HL-60/S4 treated with retinoic acid at 250 ng/mL for 4 days and 3 days (cell line): ENCODE results near the gene DDX55.

Experiments
- in situ Hi-C: fragments of 300-500 bp; cut with MboI; formaldehyde crosslinking; loops from 2 replicates; pipeline ENCODE4 v1.7.0; 2022; ENCODE audit warnings: low sequenced_read_pairs

Gene DDX55

GRCh38 chr12:123608182-123608581 is 6.3 kb downstream of the DDX55 start:
- in situ Hi-C loops: no loop called here

GRCh38 chr12:123614110-123614509 is 12.2 kb downstream of the DDX55 start:
- in situ Hi-C loops: no loop called here

- in situ Hi-C loops: no loop called here
Measured at GRCh38 chr12:123614531-123614930, 12.6 kb downstream of the DDX55 start.

GRCh38 chr12:123617144-123617543 is 15.2 kb downstream of the DDX55 start:
- in situ Hi-C loops: no loop called here

- in situ Hi-C loops: no loop called here
Measured at GRCh38 chr12:123617580-123617979, 15.7 kb downstream of the DDX55 start.

- in situ Hi-C loops: no loop called here
Measured at GRCh38 chr12:123621101-123621500, 19.2 kb downstream of the DDX55 start.

- in situ Hi-C loops: no loop called here
Measured at GRCh38 chr12:123621619-123622530, 20.0 kb downstream of the DDX55 start.

GRCh38 chr12:123633379-123634141 is 31.7 kb downstream of the DDX55 start, which contains the start of the genes EIF2B1 and GTF2H3:
EIF2B1 (minus strand) TSS chr12:123633686; CDS start chr12:123633557, 129 bp downstream.
GTF2H3 (plus strand) TSS chr12:123633829; CDS start chr12:123633860, 31 bp downstream.
- in situ Hi-C loops: no loop called here

- in situ Hi-C loops: no loop called here
Measured at GRCh38 chr12:123634142-123634561, 32.3 kb downstream of the DDX55 start.

- in situ Hi-C loops: no loop called here
Measured at GRCh38 chr12:123643911-123644310, 42.0 kb downstream of the DDX55 start.

- in situ Hi-C loops: no loop called here
Measured at GRCh38 chr12:123645380-123645779, 43.5 kb downstream of the DDX55 start.

GRCh38 chr12:123645878-123646277 is 44.0 kb downstream of the DDX55 start:
- in situ Hi-C loops: no loop called here

GRCh38 chr12:123648401-123648800 is 46.5 kb downstream of the DDX55 start:
- in situ Hi-C loops: no loop called here

- in situ Hi-C loops: no loop called here
Measured at GRCh38 chr12:123654129-123654701, 52.3 kb downstream of the DDX55 start.

- in situ Hi-C loops: no loop called here
Measured at GRCh38 chr12:123655420-123655819, 53.5 kb downstream of the DDX55 start.

GRCh38 chr12:123656392-123656791 is 54.5 kb downstream of the DDX55 start:
- in situ Hi-C loops: no loop called here

- in situ Hi-C loops: no loop called here
Measured at GRCh38 chr12:123657211-123657610, 55.3 kb downstream of the DDX55 start.

- in situ Hi-C loops: no loop called here
Measured at GRCh38 chr12:123659996-123660727, 58.3 kb downstream of the DDX55 start.

GRCh38 chr12:123667771-123668170 is 65.9 kb downstream of the DDX55 start:
- in situ Hi-C loops: no loop called here
